Measurements from ENCODE around the gene PPFIBP2.
A peak's percentile ranks its signal among the peaks of the same experiment; 100 is the strongest.

The PPFIBP2 gene

GRCh38 chr11:7628660-7629059, 114.9 kb downstream of the PPFIBP2 start:
- no peaks in the 10 kb centered on the region for H3K79me2 ChIP-seq
- H3K4me2 ChIP-seq (ENCODE audit: low read length), result no peak overlapping the region
- H3K9me3 ChIP-seq (ENCODE audit: control insufficient read depth, low read length), result no peaks in the 10 kb centered on the region
- H3K36me3 ChIP-seq (ENCODE audit: control insufficient read depth, insufficient read depth, low read length), result no peaks in the 10 kb centered on the region
- H3K4me1 ChIP-seq, result no peaks in the 10 kb centered on the region
- H2AFZ ChIP-seq, result no peak overlapping the region
- no peaks in the 10 kb centered on the region for H3K27me3 ChIP-seq (ENCODE audit: control insufficient read depth, insufficient read depth, low read length)
- no peak overlapping the region for H3K27ac ChIP-seq
- no peak overlapping the region for H3K4me3 ChIP-seq (ENCODE audit: low read depth, low read length)
- no peak for TF ChIP-seq CTCF (IDR thresholded peaks at IDR 0.05)
- no peak overlapping the region for H3K9ac ChIP-seq

- no peaks in the 10 kb centered on the region for H3K27me3 ChIP-seq (ENCODE audit: control insufficient read depth, insufficient read depth, low read length)
- no peak overlapping the region for H2AFZ ChIP-seq
- H3K4me3 ChIP-seq (ENCODE audit: low read depth, low read length), result no peak overlapping the region
- no peaks in the 10 kb centered on the region for H3K4me1 ChIP-seq
- no peaks in the 10 kb centered on the region for H3K36me3 ChIP-seq (ENCODE audit: control insufficient read depth, insufficient read depth, low read length)
- no peaks in the 10 kb centered on the region for H3K79me2 ChIP-seq
- no peak overlapping the region for H3K9ac ChIP-seq
- H3K9me3 ChIP-seq (ENCODE audit: control insufficient read depth, low read length), result no peaks in the 10 kb centered on the region
- peak overlapping the region; percentile 15 for H3K27ac ChIP-seq
- no peak overlapping the region for H3K4me2 ChIP-seq (ENCODE audit: low read length)
- no peak for TF ChIP-seq CTCF (IDR thresholded peaks at IDR 0.05)
Observed at GRCh38 chr11:7630002-7630401, 116.2 kb downstream of the PPFIBP2 start.

GRCh38 chr11:7632211-7632610, 118.4 kb downstream of the PPFIBP2 start:
- Histone ChIP-seq H3K4me2 (ENCODE audit: low read length) (no peak overlapping the region), H3K4me3 (ENCODE audit: low read depth, low read length) (no peak overlapping the region), H3K27me3 (ENCODE audit: control insufficient read depth, insufficient read depth, low read length) (no peaks in the 10 kb centered on the region), H3K79me2 (no peaks in the 10 kb centered on the region), H2AFZ (no peak overlapping the region), H3K9ac (no peak overlapping the region), H3K9me3 (ENCODE audit: control insufficient read depth, low read length) (no peaks in the 10 kb centered on the region), H3K36me3 (ENCODE audit: control insufficient read depth, insufficient read depth, low read length) (no peaks in the 10 kb centered on the region), H3K27ac (no peak overlapping the region), H3K4me1 (no peaks in the 10 kb centered on the region)
- no peak for TF ChIP-seq CTCF (IDR thresholded peaks at IDR 0.05)

GRCh38 chr11:7635137-7635536, 121.3 kb downstream of the PPFIBP2 start:
- no peaks in the 10 kb centered on the region for H3K79me2 ChIP-seq
- no peak overlapping the region for H3K9ac ChIP-seq
- H3K36me3 ChIP-seq (ENCODE audit: control insufficient read depth, insufficient read depth, low read length), result no peaks in the 10 kb centered on the region
- H2AFZ ChIP-seq, result no peak overlapping the region
- H3K9me3 ChIP-seq (ENCODE audit: control insufficient read depth, low read length), result no peaks in the 10 kb centered on the region
- no peak for TF ChIP-seq CTCF (IDR thresholded peaks at IDR 0.05)
- no peaks in the 10 kb centered on the region for H3K27me3 ChIP-seq (ENCODE audit: control insufficient read depth, insufficient read depth, low read length)
- no peaks in the 10 kb centered on the region for H3K4me1 ChIP-seq
- no peak overlapping the region for H3K27ac ChIP-seq
- no peak overlapping the region for H3K4me3 ChIP-seq (ENCODE audit: low read depth, low read length)
- no peak overlapping the region for H3K4me2 ChIP-seq (ENCODE audit: low read length)

- H3K9ac ChIP-seq, result no peak overlapping the region
- H3K79me2 ChIP-seq, result no peaks in the 10 kb centered on the region
- H3K4me2 ChIP-seq (ENCODE audit: low read length), result no peak overlapping the region
- H3K36me3 ChIP-seq (ENCODE audit: control insufficient read depth, insufficient read depth, low read length), result no peaks in the 10 kb centered on the region
- no peaks in the 10 kb centered on the region for H3K4me1 ChIP-seq
- no peaks in the 10 kb centered on the region for H3K27me3 ChIP-seq (ENCODE audit: control insufficient read depth, insufficient read depth, low read length)
- no peak overlapping the region for H2AFZ ChIP-seq
- H3K4me3 ChIP-seq (ENCODE audit: low read depth, low read length), result no peak overlapping the region
- no peaks in the 10 kb centered on the region for H3K9me3 ChIP-seq (ENCODE audit: control insufficient read depth, low read length)
- TF ChIP-seq CTCF (IDR thresholded peaks at IDR 0.05), result no peak
- no peak overlapping the region for H3K27ac ChIP-seq
Observed at GRCh38 chr11:7635708-7636107, 121.9 kb downstream of the PPFIBP2 start.
